HS-27A (cell line): ENCODE data around the gene SEMA3F.
"Not testable (repeated sequence)": the region's sequence is repeated elsewhere in the genome, so short reads cannot be mapped to it uniquely, and the experiment has no call there.

Experiments used
- DNase-seq: peaks from one replicate; pipeline ENCODE4 v3.0.0-alpha.2; 2012; ENCODE audit warnings: low read depth, missing footprints

SEMA3F gene

GRCh38 chr3:50211930-50212329 lies 56.8 kb downstream of the SEMA3F start:
- DNase-seq: no peak

- no peak for DNase-seq
Measured at GRCh38 chr3:50212502-50212901, 57.4 kb downstream of the SEMA3F start.

- DNase-seq: no peak
Measured at GRCh38 chr3:50212971-50213370, 57.8 kb downstream of the SEMA3F start.

GRCh38 chr3:50213373-50213772 lies 58.2 kb downstream of the SEMA3F start:
- DNase-seq: no peak

GRCh38 chr3:50214824-50215223 lies 59.7 kb downstream of the SEMA3F start:
- no peak for DNase-seq

- no peak for DNase-seq
Measured at GRCh38 chr3:50215529-50215928, 60.4 kb downstream of the SEMA3F start.

GRCh38 chr3:50217681-50218080 lies 62.6 kb downstream of the SEMA3F start:
- DNase-seq: no peak

- no peak for DNase-seq
Measured at GRCh38 chr3:50218448-50218847, 63.3 kb downstream of the SEMA3F start.

- no peak for DNase-seq
Measured at GRCh38 chr3:50219285-50219684, 64.2 kb downstream of the SEMA3F start.

- DNase-seq: no peak
Measured at GRCh38 chr3:50220109-50220508, 65.0 kb downstream of the SEMA3F start.

- DNase-seq: no peak
Measured at GRCh38 chr3:50221051-50221410, 65.9 kb downstream of the SEMA3F start.

- no peak for DNase-seq
Measured at GRCh38 chr3:50221411-50222168, 66.5 kb downstream of the SEMA3F start.

GRCh38 chr3:50222169-50222528 lies 67.0 kb downstream of the SEMA3F start:
- no peak for DNase-seq

GRCh38 chr3:50224639-50225038 lies 69.5 kb downstream of the SEMA3F start:
- DNase-seq: no peak

GRCh38 chr3:50226888-50227389 lies 71.8 kb downstream of the SEMA3F start:
- DNase-seq: peak; percentile 33

- peak; percentile 71 for DNase-seq
Measured at GRCh38 chr3:50227390-50228183, 72.5 kb downstream of the SEMA3F start.

GRCh38 chr3:50228184-50228763 lies 73.2 kb downstream of the SEMA3F start:
- DNase-seq: not testable (repeated sequence)

- no peak for DNase-seq
Measured at GRCh38 chr3:50229490-50229889, 74.4 kb downstream of the SEMA3F start.

GRCh38 chr3:50230104-50230793 lies 75.1 kb downstream of the SEMA3F start:
- DNase-seq: no peak

GRCh38 chr3:50230794-50231125 lies 75.6 kb downstream of the SEMA3F start:
- no peak for DNase-seq

GRCh38 chr3:50231581-50231980 lies 76.5 kb downstream of the SEMA3F start:
- no peak for DNase-seq

GRCh38 chr3:50232303-50232702 lies 77.2 kb downstream of the SEMA3F start:
- DNase-seq: no peak

- DNase-seq: no peak
Measured at GRCh38 chr3:50233176-50233575, 78.1 kb downstream of the SEMA3F start.
